GM19239 (cell line): ENCODE data around the gene EID3.

Experiments used
- DNase-seq: peaks from one replicate; pipeline ENCODE4 v3.0.0; 2011; ENCODE audit warnings: low spot score; ENCODE audit not compliant: insufficient read length
- FAIRE-seq: peaks from 2 replicates; lab custom pipeline; 2011; peaks lifted over from hg19 to GRCh38; lab: Jason Lieb, UNC

EID3 gene

GRCh38 chr12:104351057-104351983 is 47.8 kb downstream of the EID3 start:
- no peak for FAIRE-seq
- DNase-seq: no peak

DNA sequence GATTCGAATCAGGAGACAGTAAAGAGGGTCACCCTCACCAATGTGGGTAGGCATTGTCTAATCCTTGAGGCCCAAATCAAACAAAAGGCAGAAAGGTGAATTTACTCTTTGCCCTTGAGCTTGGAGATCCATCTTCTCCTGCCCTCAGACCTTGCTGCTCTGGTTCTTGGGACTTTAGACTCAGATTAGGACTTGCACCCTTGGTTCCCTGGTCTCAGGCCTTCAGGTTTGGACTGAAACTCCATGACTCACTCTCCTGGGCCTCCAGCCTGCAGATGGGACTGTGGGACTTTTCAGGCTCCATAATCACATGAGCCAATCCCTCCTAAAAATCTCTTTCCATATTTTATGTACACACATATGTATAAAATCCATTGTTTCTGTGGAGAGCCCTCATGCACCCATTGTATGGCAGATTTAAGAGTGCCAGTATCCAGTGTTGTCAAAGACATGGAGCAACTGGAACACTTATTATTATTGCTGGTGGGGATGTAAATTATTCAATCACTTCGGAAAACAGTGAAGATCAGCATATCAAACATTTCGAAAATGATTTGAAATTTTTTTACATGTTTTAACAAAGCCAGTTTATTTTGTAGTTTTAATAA is 48.7 kb downstream of the EID3 start:
- FAIRE-seq: no peak

DNA sequence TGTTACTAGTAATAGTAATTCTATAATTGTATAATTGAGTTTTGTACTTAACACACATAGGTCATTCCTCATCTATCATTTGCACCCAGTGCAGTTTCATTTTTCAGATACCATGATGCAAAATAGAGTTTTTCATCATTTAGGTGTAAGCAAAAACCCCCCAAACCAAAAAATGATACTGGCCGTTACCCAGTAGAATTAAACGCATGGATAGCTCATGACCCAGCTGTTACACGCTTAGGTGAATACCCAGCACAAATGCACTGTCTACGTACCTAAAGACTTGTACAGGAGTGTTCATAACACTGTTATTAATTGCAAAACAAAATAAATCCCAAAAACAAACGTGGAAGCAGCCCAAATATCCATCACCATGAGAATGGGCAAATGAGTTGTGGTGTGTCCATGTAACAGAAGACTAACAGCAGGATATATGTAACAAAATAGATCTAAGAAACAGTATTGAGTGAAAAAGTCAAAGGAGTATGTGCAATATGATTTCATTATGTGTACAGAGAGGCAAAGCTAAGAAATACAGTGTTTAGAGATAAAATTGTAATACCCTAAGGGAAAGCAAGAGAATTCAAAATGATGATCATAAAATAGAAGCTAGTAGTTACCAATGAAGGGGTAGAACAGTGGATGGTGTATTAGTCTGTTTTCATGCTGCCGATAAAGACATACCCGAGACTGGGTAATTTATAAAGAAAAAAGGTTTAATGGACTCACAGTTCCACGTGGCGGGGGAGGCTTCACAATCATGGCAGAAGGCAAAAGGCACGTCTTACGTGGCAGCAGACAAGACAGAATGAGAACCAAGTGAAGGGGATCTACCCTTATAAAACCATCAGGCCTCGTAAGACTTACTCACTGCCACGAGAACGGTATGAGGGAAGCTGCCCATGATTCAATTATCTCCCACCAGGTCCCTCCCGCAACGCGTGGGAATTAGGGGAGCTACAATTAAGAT is 49.8 kb downstream of the EID3 start:
- DNase-seq: no peak
- FAIRE-seq: no peak

More for the DNA sequence above, 48.7 kb downstream of the EID3 start:
- DNase-seq: no peak

GRCh38 chr12:104354167-104354867 is 50.8 kb downstream of the EID3 start:
- DNase-seq: no peak
- FAIRE-seq: no peak
